Left hindlimb (tissue), 1 donor: Measurements from ENCODE around the gene TMEM62.

Experiments
- DNase-seq: peaks from one replicate; pipeline ENCODE4 v3.0.0-alpha.2; 2018

The TMEM62 gene

GRCh38 chr15:43133430-43134156, at the start of gene TMEM62:
Gene TMEM62 (plus strand): TSS chr15:43133586. CDS start chr15:43133803, 217 bp downstream.
- peak; percentile 71 for DNase-seq

DNA sequence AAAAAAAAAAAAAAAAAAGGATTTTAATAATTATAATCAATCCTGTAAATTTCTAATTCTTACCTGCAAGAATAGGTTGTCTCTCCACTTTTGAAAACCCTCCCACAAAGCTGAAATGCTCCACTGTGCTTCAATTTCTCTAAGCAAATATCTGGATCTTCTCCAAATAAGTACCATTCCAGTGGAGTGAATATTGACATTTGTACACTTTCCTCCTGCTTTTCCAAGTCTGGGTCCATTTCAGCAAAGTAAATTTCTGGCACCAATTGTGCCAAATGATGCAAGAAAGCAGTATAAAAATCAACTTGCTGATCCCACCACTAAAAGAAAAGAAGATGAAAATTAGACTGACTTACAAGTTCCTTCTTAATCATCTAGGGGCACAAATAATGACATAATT, 47.5 kb upstream of the TMEM62 start:
- no peak for DNase-seq

DNA sequence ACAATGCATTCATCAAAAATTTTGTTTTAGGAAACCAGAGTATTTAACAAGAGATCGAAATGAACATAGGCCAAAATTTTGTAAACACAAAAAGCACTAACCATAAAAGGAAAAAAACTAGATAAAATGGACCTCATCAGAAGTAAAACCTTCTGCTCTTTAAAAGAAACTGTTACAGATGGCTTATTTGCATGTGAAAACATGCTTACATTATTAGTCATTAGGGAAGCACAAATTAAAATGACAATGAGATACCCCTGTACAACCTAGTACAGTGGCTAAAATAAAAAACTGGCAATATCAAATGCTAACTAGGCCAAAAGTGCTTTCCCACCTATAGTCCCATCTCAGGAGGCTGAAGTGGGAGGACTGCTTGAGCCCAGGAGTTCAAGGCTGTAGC, 46.8 kb upstream of the TMEM62 start:
- DNase-seq, result no peak

DNA sequence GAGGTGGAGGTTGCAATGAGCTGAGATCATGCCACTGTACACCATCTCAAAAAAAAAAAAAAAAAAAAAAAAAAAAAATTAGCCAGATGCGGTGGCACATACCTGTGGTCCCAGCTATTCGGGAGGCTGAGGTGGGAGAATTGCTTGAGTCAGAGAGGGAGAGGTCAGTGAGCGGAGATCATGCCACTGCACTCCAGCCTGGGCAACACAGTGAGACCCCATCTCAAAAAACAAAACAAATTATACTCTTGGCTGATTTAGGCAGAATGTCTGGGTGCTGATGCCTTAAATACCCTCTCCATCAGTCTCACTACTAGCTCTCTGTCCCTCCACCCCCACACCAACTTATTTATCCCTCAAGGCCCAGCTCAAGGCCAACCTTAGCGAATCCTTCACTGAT, 41.5 kb upstream of the TMEM62 start:
- DNase-seq, result no peak

GRCh38 chr15:43093026-43093425, 40.4 kb upstream of the TMEM62 start:
- DNase-seq, result no peak

- no peak for DNase-seq
Observed at GRCh38 chr15:43094416-43095030, 38.9 kb upstream of the TMEM62 start.

- no peak for DNase-seq
Observed at GRCh38 chr15:43095243-43095642, 38.1 kb upstream of the TMEM62 start.

GRCh38 chr15:43095708-43096347, 37.6 kb upstream of the TMEM62 start:
- DNase-seq, result no peak

GRCh38 chr15:43096411-43096810, 37.0 kb upstream of the TMEM62 start:
- no peak for DNase-seq

GRCh38 chr15:43099105-43099845, 34.1 kb upstream of the TMEM62 start:
- no peak for DNase-seq

GRCh38 chr15:43100971-43101370, 32.4 kb upstream of the TMEM62 start:
- DNase-seq, result no peak

DNA sequence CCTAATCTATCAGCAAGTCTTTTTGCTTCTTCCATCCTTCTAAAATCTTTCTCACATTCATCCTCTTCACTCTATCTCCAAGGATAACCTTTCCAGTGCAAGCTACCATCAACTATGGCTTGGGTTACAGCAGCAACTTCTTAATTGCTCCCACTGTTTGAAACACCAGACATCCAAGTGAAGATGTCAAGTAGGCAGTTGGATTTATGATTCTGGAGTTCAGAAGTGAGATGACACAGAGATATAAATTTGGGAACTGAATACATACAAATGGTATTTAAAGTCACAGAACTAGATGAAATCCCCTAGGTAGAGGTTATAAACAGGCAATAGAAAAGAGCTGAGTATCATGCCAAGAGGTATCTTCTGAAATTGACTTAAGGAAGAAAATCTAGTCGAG, 31.2 kb upstream of the TMEM62 start:
- DNase-seq, result no peak

DNA sequence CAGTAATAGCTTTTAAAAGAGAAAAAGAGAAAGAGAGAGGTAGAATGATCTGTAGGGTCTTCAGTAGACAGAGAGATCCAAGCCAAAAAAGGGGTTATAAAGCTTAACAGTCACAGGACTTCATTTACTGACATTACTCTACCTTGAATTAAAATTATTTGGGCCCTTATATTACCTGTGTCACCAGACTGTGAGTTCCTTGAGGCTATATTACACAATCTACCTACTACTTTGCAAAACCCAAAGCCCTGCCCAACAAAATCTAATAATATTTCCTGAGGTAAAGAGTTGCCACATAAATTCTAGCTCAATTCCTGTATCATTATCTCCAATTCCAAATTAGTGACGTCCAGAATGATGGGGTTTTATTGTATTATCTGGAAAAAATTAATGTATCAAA, 29.5 kb upstream of the TMEM62 start:
- DNase-seq, result no peak

GRCh38 chr15:43104426-43104825, 29.0 kb upstream of the TMEM62 start:
- DNase-seq, result no peak

DNA sequence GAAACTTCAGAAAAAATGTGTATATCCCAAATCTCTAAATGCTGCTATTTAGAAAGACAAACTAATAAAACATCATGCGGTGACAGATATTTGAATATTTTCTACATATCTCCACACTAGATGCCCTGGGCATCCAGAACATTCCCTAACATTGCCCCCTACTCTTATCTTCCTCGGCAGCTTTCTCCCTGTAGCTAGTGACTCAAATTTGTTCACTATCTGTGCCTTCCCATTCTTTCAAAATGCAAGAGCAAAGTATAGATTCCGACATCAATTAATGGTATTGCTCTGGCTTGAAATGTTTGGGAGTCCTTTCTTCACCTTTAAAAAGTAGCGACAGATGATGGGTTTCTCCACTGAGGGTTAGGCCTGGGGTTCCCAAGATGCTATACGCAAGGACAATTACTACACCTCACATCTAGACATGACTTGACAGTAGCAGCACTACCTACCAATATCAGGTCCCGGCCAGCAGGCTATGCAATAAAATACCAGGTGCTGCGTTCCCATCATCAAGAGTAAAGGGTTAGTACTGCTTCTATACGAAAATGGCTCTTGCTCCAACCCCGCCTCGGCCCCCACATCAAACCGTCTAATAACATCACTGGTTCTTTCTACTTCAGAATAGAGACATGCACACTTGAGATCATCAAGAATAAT, 28.2 kb upstream of the TMEM62 start:
- DNase-seq, result no peak

DNA sequence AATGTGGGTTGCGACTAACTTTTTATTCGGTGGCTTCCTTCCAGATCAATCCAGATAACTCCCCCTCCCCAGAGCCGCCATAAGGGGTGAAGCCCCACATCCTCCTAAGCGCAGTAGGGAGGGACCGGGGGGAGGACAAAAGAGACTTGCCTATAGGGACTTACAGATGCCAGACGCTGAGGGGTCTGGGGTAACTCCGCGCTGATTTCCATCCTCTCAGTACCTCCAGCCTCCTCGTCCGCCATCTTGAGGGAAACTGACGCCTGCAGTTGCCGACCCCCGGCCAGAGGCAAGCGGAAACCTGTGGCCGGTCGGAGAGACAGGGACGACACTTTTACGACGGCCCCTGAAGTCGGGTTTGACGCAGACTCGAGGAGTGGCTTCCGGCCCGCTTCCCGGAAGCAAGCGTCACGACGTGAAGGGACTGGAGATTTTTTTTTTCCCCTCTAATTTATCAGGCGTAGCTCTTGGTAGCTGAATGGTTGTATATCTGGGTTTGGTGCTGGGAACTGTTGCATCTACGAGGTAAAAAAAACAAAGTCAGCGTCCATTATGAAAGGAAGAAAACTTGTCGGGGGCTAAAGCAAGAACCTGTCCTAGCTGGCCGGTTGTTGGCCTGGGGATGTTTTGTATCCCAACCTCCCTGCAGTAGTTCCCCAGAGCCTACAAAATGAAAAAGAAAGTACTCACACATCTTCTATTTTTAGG, 27.5 kb upstream of the TMEM62 start, which contains the start of gene UBR1:
TSS of gene UBR1 (minus strand) at position 261 of the 708 bp plus-strand sequence. CDS start at position 245, 16 bp downstream.
- peak; percentile 95 for DNase-seq

- no peak for DNase-seq
Observed at GRCh38 chr15:43106486-43106829, 26.9 kb upstream of the TMEM62 start.

DNA sequence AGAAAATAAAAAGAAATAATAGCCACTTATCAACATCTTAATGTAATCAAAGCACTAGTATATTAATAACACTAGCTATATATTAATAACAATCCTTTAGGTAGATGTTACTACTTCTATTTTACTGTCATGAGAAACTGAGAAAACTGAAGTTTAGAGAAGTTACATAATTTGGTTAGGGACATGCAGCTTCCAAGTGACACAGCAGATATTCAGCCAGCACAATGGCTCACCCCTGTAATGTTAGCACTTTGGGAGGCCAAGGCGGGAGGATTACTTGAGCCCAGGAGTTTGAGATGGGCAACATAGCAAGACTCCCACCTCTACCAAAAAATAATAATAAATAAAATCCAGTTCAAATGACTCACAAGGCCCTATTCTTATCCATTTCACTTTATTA, 25.6 kb upstream of the TMEM62 start:
- no peak for DNase-seq

- no peak for DNase-seq
Observed at GRCh38 chr15:43111354-43111753, 22.0 kb upstream of the TMEM62 start.

DNA sequence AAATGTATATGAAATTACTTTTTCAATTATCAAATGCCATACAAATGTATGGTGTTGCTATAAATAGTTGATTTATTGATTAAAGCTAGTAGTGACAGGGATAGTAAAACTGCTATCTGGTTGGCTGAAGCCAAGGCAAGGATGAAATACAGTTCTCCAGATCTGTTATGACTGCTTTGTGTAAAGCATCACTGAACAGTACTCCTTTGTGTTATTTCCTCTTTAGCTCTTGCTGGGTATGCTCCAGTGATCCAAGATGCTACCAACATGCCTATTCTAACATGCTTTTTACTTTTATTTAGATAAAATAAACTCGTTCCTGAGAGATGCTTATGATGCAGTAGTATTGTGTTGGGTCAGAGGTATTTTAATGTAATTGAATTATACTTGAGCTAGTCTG, 15.1 kb upstream of the TMEM62 start:
- no peak for DNase-seq

- no peak for DNase-seq
Observed at GRCh38 chr15:43118829-43119228, 14.6 kb upstream of the TMEM62 start.

- DNase-seq, result no peak
Observed at GRCh38 chr15:43121863-43122262, 11.5 kb upstream of the TMEM62 start.
